GM21619 (cell line): ENCODE measurements around the gene PPP6R3.
"Not testable (repeated sequence)": the region's sequence is repeated elsewhere in the genome, so short reads cannot be mapped to it uniquely, and the experiment has no call there.

Experiments used
- ATAC-seq: cut with Tn5 transposase; IDR thresholded peaks from one replicate; pipeline ENCODE4 v1.9.1; 2021; ENCODE audit not compliant: unreplicated experiment

The PPP6R3 gene

GRCh38 chr11:68457216-68457897 is 3.2 kb upstream of the PPP6R3 start:
- ATAC-seq: no peak

GRCh38 chr11:68457898-68458249 is 2.7 kb upstream of the PPP6R3 start:
- ATAC-seq: no peak

- not testable (repeated sequence) for ATAC-seq
Measured at GRCh38 chr11:68458340-68458739, 2.2 kb upstream of the PPP6R3 start.

GRCh38 chr11:68459886-68460740 is 439 bp upstream of the PPP6R3 start:
- peak; percentile 71 for ATAC-seq

GRCh38 chr11:68461575-68461917 is 994 bp downstream of the PPP6R3 start:
- no peak for ATAC-seq

- no peak for ATAC-seq
Measured at GRCh38 chr11:68463714-68464113, 3.2 kb downstream of the PPP6R3 start.

- no peak for ATAC-seq
Measured at GRCh38 chr11:68467201-68467834, 6.8 kb downstream of the PPP6R3 start.

- no peak for ATAC-seq
Measured at GRCh38 chr11:68468217-68468828, 7.8 kb downstream of the PPP6R3 start.

GRCh38 chr11:68469122-68469521 is 8.6 kb downstream of the PPP6R3 start:
- ATAC-seq: no peak

GRCh38 chr11:68469642-68470041 is 9.1 kb downstream of the PPP6R3 start:
- no peak for ATAC-seq

GRCh38 chr11:68470304-68470811 is 9.8 kb downstream of the PPP6R3 start:
- ATAC-seq: no peak

GRCh38 chr11:68471360-68472340 is 11.1 kb downstream of the PPP6R3 start:
- ATAC-seq: no peak

GRCh38 chr11:68472778-68473177 is 12.2 kb downstream of the PPP6R3 start:
- no peak for ATAC-seq

GRCh38 chr11:68473693-68474092 is 13.1 kb downstream of the PPP6R3 start:
- no peak for ATAC-seq

- ATAC-seq: not testable (repeated sequence)
Measured at GRCh38 chr11:68475626-68476025, 15.1 kb downstream of the PPP6R3 start.

- no peak for ATAC-seq
Measured at GRCh38 chr11:68479390-68479789, 18.8 kb downstream of the PPP6R3 start.

GRCh38 chr11:68480193-68480592 is 19.6 kb downstream of the PPP6R3 start:
- ATAC-seq: no peak

- ATAC-seq: no peak
Measured at GRCh38 chr11:68480852-68481510, 20.4 kb downstream of the PPP6R3 start.

- no peak for ATAC-seq
Measured at GRCh38 chr11:68481579-68482240, 21.2 kb downstream of the PPP6R3 start.
